ENCODE measurements around the gene CRMP1. TPM values are rescaled to one million over a fixed set of nuclear protein-coding genes. Genes with fewer than 3 reads are reported as not detected.

The CRMP1 gene
- total RNA-seq, 1 experiment from 2014 or later: 134 TPM

DNA sequence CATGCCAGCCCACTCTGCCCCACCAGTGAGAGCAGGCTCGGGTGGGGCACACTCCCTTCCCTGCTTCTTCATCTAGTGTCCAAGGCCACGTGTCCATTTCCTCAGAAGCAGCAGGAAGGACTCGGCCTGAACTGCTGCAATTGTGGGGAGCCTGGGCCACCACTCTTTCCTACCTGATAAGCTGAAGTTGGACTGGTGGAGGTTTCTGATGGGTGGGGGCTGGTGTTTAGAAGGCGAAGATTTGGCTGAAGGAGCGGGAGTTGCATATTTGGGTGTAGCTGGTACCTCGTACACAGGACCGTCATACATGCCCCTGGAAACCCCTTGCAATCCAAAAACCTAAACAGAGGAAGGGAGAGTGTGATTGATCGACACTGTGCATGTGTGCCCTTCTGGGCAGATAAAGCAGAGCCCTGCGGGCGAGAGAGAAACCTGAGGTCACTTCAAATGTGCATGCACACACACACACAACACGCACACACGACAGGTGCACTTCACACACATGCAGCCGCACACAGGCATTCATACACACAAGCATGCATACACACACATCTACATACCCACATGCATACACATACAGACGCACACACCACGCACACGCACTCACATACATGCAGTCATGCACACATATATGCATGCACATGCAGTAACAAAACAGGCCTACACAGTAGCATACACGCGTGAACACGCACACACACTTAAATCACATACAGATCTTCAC lies 67.4 kb downstream of the CRMP1 start:
- ATAC-seq (no peak), DNase-seq (ENCODE audit: low spot score) (no peak)
- no peak overlapping the region for H3K4me3 Mint-ChIP-seq
- peaks cover 82% of the 10 kb centered on the region for H3K36me3 Mint-ChIP-seq
- ChIA-PET CTCF (interaction anchor here (0.6 kb wide), 1 partner anchor 155 kb away, joined by 4 read pairs; no protein-coding TSS in a partner anchor), POLR2A (no interaction called here)
- no peaks in the 10 kb centered on the region; the same call in 1 of the 2 replicates for H3K4me1 Mint-ChIP-seq
- TF ChIP-seq, protein P1, sequence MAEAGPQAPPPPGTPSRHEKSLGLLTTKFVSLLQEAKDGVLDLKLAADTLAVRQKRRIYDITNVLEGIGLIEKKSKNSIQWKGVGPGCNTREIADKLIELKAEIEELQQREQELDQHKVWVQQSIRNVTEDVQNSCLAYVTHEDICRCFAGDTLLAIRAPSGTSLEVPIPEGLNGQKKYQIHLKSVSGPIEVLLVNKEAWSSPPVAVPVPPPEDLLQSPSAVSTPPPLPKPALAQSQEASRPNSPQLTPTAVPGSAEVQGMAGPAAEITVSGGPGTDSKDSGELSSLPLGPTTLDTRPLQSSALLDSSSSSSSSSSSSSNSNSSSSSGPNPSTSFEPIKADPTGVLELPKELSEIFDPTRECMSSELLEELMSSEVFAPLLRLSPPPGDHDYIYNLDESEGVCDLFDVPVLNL (CRISPR knock-in tag; IDR thresholded peaks at IDR 0.05; ENCODE audit: borderline replicate concordance, low read depth): no peak
- TF ChIP-seq, protein P2, sequence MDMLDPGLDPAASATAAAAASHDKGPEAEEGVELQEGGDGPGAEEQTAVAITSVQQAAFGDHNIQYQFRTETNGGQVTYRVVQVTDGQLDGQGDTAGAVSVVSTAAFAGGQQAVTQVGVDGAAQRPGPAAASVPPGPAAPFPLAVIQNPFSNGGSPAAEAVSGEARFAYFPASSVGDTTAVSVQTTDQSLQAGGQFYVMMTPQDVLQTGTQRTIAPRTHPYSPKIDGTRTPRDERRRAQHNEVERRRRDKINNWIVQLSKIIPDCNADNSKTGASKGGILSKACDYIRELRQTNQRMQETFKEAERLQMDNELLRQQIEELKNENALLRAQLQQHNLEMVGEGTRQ (CRISPR knock-in tag; IDR thresholded peaks at IDR 0.05): no peak
- TF ChIP-seq ZNF396 (CRISPR knock-in tag; IDR thresholded peaks at IDR 0.05; ENCODE audit: borderline replicate concordance): no peak
- TF ChIP-seq, protein P3, sequence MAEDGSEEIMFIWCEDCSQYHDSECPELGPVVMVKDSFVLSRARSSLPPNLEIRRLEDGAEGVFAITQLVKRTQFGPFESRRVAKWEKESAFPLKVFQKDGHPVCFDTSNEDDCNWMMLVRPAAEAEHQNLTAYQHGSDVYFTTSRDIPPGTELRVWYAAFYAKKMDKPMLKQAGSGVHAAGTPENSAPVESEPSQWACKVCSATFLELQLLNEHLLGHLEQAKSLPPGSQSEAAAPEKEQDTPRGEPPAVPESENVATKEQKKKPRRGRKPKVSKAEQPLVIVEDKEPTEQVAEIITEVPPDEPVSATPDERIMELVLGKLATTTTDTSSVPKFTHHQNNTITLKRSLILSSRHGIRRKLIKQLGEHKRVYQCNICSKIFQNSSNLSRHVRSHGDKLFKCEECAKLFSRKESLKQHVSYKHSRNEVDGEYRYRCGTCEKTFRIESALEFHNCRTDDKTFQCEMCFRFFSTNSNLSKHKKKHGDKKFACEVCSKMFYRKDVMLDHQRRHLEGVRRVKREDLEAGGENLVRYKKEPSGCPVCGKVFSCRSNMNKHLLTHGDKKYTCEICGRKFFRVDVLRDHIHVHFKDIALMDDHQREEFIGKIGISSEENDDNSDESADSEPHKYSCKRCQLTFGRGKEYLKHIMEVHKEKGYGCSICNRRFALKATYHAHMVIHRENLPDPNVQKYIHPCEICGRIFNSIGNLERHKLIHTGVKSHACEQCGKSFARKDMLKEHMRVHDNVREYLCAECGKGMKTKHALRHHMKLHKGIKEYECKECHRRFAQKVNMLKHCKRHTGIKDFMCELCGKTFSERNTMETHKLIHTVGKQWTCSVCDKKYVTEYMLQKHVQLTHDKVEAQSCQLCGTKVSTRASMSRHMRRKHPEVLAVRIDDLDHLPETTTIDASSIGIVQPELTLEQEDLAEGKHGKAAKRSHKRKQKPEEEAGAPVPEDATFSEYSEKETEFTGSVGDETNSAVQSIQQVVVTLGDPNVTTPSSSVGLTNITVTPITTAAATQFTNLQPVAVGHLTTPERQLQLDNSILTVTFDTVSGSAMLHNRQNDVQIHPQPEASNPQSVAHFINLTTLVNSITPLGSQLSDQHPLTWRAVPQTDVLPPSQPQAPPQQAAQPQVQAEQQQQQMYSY (CRISPR knock-in tag; IDR thresholded peaks at IDR 0.05): no peak
- TF ChIP-seq GRHL2 (CRISPR knock-in tag; IDR thresholded peaks at IDR 0.05; ENCODE audit: insufficient replicate concordance, severe bottlenecking): no peak
- no peak for TF ChIP-seq SP1 (CRISPR knock-in tag; conservative IDR thresholded peaks at IDR 0.05)
- no peak for TF ChIP-seq ZNF232 (CRISPR knock-in tag; IDR thresholded peaks at IDR 0.05)
- H3K27me3 Mint-ChIP-seq (ENCODE audit: low read depth): no peaks in the 10 kb centered on the region
- H3K27ac Mint-ChIP-seq: no peak overlapping the region
- H3K9me3 Mint-ChIP-seq: no peaks in the 10 kb centered on the region

DNA sequence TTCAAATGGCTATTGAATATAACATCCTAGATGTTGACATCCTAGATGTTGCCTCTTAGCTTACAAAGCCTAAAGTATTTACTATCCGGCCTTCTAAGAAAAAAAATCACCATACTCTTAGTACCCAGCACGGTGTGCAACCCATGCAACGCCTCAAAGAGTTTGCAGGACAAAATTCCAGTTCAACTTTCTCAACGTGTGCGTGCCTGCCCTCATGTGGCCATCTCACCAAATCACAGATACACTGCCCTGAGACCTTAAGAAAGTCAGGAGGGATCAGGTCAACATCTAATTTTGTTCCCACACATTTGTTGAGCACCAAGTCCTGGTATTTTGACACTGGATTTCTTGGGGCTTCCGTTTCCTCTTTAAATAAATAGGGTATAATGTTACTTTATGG lies 68.3 kb downstream of the CRMP1 start:
- H3K4me1 Mint-ChIP-seq: no peaks in the 10 kb centered on the region; the same call in 1 of the 2 replicates
- DNase-seq (ENCODE audit: low spot score): peak; percentile 37
- no peak overlapping the region for H3K4me3 Mint-ChIP-seq
- POLR2A ChIA-PET: no interaction called here
- no peaks in the 10 kb centered on the region for H3K27me3 Mint-ChIP-seq (ENCODE audit: low read depth)
- no peak overlapping the region for H3K27ac Mint-ChIP-seq
- peaks cover 84% of the 10 kb centered on the region for H3K36me3 Mint-ChIP-seq
- no peaks in the 10 kb centered on the region for H3K9me3 Mint-ChIP-seq
- no peak for TF ChIP-seq OVOL2 (CRISPR knock-in tag; IDR thresholded peaks at IDR 0.05; ENCODE audit: borderline replicate concordance)
- TF ChIP-seq GRHL2 (CRISPR knock-in tag; IDR thresholded peaks at IDR 0.05; ENCODE audit: insufficient replicate concordance, severe bottlenecking): no peak
- TF ChIP-seq, protein P4, sequence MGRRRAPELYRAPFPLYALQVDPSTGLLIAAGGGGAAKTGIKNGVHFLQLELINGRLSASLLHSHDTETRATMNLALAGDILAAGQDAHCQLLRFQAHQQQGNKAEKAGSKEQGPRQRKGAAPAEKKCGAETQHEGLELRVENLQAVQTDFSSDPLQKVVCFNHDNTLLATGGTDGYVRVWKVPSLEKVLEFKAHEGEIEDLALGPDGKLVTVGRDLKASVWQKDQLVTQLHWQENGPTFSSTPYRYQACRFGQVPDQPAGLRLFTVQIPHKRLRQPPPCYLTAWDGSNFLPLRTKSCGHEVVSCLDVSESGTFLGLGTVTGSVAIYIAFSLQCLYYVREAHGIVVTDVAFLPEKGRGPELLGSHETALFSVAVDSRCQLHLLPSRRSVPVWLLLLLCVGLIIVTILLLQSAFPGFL (CRISPR knock-in tag; IDR thresholded peaks at IDR 0.05; ENCODE audit: borderline replicate concordance): no peak
- TF ChIP-seq, protein P5, sequence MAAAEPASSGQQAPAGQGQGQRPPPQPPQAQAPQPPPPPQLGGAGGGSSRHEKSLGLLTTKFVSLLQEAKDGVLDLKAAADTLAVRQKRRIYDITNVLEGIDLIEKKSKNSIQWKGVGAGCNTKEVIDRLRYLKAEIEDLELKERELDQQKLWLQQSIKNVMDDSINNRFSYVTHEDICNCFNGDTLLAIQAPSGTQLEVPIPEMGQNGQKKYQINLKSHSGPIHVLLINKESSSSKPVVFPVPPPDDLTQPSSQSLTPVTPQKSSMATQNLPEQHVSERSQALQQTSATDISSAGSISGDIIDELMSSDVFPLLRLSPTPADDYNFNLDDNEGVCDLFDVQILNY (CRISPR knock-in tag; IDR thresholded peaks at IDR 0.05): no peak
- TF ChIP-seq RELA (CRISPR knock-in tag; IDR thresholded peaks at IDR 0.05; ENCODE audit: borderline replicate concordance): no peak
- TF ChIP-seq, protein P2 (CRISPR knock-in tag; IDR thresholded peaks at IDR 0.05): no peak
- no peak for TF ChIP-seq GTF2I (CRISPR knock-in tag; conservative IDR thresholded peaks at IDR 0.05)
- no peak for TF ChIP-seq ESRRA (CRISPR knock-in tag; IDR thresholded peaks at IDR 0.05; ENCODE audit: borderline replicate concordance)
- peak; percentile 36; the same call in 1 of the 2 replicates for ATAC-seq
- CTCF ChIA-PET: no interaction called here

All from WTC11 (cell line).